ENCODE results near the gene SND1. TPM values are rescaled to one million over a fixed set of nuclear protein-coding genes. Genes with fewer than 3 reads are reported as not detected.

SND1 gene
- total RNA-seq, 1 donor, result 241 TPM

GRCh38 chr7:128114806-128115205, 462.8 kb downstream of the SND1 start:
- H3K4me3 ChIP-seq (ENCODE audit: low read depth, low read length), result no peak overlapping the region
- no peak for TF ChIP-seq CTCF (IDR thresholded peaks at IDR 0.05; ENCODE audit: insufficient read depth, low read depth, low read length)
- DNase-seq (ENCODE audit: low read depth), result no peak

GRCh38 chr7:128115336-128115820, 463.4 kb downstream of the SND1 start:
- DNase-seq (ENCODE audit: low read depth), result peak; percentile 26
- H3K4me3 ChIP-seq (ENCODE audit: low read depth, low read length), result no peak overlapping the region
- no peak for TF ChIP-seq CTCF (IDR thresholded peaks at IDR 0.05; ENCODE audit: insufficient read depth, low read depth, low read length)

- no peak overlapping the region for H3K4me3 ChIP-seq (ENCODE audit: low read depth, low read length)
- DNase-seq (ENCODE audit: low read depth), result no peak
- TF ChIP-seq CTCF (IDR thresholded peaks at IDR 0.05; ENCODE audit: insufficient read depth, low read depth, low read length), result no peak
Observed at GRCh38 chr7:128115821-128116723, 464.1 kb downstream of the SND1 start.

GRCh38 chr7:128116740-128117139, 464.7 kb downstream of the SND1 start:
- DNase-seq (ENCODE audit: low read depth), result no peak
- no peak overlapping the region for H3K4me3 ChIP-seq (ENCODE audit: low read depth, low read length)
- TF ChIP-seq CTCF (IDR thresholded peaks at IDR 0.05; ENCODE audit: insufficient read depth, low read depth, low read length), result no peak

- no peak for DNase-seq (ENCODE audit: low read depth)
- no peak for TF ChIP-seq CTCF (IDR thresholded peaks at IDR 0.05; ENCODE audit: insufficient read depth, low read depth, low read length)
- H3K4me3 ChIP-seq (ENCODE audit: low read depth, low read length), result no peak overlapping the region
Observed at GRCh38 chr7:128117691-128118090, 465.7 kb downstream of the SND1 start.

GRCh38 chr7:128119036-128119435, 467.0 kb downstream of the SND1 start:
- TF ChIP-seq CTCF (IDR thresholded peaks at IDR 0.05; ENCODE audit: insufficient read depth, low read depth, low read length), result no peak
- no peak overlapping the region for H3K4me3 ChIP-seq (ENCODE audit: low read depth, low read length)
- no peak for DNase-seq (ENCODE audit: low read depth)
